Suprapubic skin (tissue), 4 donors: ENCODE measurements around the gene PCCB.

Source experiments
- CTCF ChIP-seq, 2 donors: fragments of 200-600 bp in 1 of 2; fragments of 450-650 bp in 1 of 2; sonication (generic) in 1 of 2; IDR thresholded peaks; one replicate each; pipeline ENCODE4 v1.5.1; 2016 to 2019; ENCODE audit warnings: antibody characterized with exemption in 2 of 2, mild to moderate bottlenecking in 1 of 2, moderate library complexity in 1 of 2
- EP300 ChIP-seq: sonication (generic); formaldehyde crosslinking; IDR thresholded peaks from one replicate; pipeline ENCODE4 v1.6.1; 2017; ENCODE audit warnings: antibody characterized with exemption
- POLR2A ChIP-seq, 2 donors: fragments of 450-650 bp; IDR thresholded peaks; one replicate each; pipeline ENCODE4 v1.6.1; 2017; ENCODE audit warnings: antibody characterized with exemption in 2 of 2, mild to moderate bottlenecking in 2 of 2, moderate library complexity in 2 of 2
- POLR2AphosphoS5 ChIP-seq, 3 donors: sonication (generic); formaldehyde crosslinking; IDR thresholded peaks; one replicate each; pipeline ENCODE4 v1.6.1; 2017; ENCODE audit warnings: antibody characterized with exemption in 3 of 3

GRCh38 chr3:136235545-136235944 is 14.6 kb upstream of the PCCB start:
- TF ChIP-seq CTCF (IDR thresholded peaks at IDR 0.05) (no peak), POLR2A (IDR thresholded peaks at IDR 0.05) (no peak), EP300 (no peak), POLR2AphosphoS5 (IDR thresholded peaks at IDR 0.05) (no peak)
